ENCODE results near the gene TRAF7. TPM values are rescaled to one million over a fixed set of nuclear protein-coding genes. Genes with fewer than 3 reads are reported as not detected.

Gene TRAF7
- total RNA-seq, 2 experiments from 2014 or later: 19.9 to 24.0 TPM

DNA sequence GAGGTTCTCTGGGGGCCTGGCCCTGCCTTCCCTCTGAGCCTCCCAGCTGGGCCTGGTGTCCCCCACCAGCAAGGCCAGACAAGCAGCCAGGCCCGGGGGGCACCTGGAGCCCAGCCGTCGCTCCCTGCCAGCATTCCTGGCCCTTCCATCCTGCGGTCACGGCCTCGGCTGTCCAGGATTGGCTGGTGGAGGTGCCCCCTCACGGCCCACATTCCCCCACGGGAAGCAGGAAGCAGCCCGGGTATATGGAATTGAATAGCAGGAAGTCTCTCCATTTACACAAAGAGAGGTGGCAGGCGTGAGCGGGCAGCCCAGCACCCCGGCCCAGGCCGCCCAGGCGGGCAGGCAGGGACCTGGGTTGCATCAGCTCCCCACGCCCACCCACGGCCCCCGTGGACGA is 14.5 kb downstream of the TRAF7 start:
- Histone ChIP-seq H3K4me3 (ENCODE audit: low read length) (no peak overlapping the region), H3K27ac (ENCODE audit: low read depth in 1 of 2, low read length in 2 of 2) (no peak overlapping the region), H3K4me1 (ENCODE audit: insufficient read depth, low read length) (no peaks in the 10 kb centered on the region), H3K9me3 (ENCODE audit: control insufficient read depth in 1 of 2, insufficient read depth in 1 of 2, low read length in 2 of 2) (no peaks in the 10 kb centered on the region), H3K27me3 (ENCODE audit: control insufficient read depth in 1 of 2, insufficient read depth in 2 of 2, low read length in 2 of 2) (no peaks in the 10 kb centered on the region), H3K36me3 (ENCODE audit: insufficient read depth, low read length) (peaks cover 61% of the 10 kb centered on the region)
- CTCF ChIA-PET: no interaction called here
- ATAC-seq (ENCODE audit: poor library complexity) (no peak), DNase-seq (no peak)
- POLR2A ChIA-PET: no interaction called here
- Mint-ChIP-seq H3K27me3 (no peaks in the 10 kb centered on the region), H3K4me3 (no peak overlapping the region), H3K4me1 (ENCODE audit: low read depth) (no peaks in the 10 kb centered on the region), H3K36me3 (ENCODE audit: low read depth) (peaks cover 13% of the 10 kb centered on the region), H3K27ac (no peak overlapping the region), H3K9me3 (no peaks in the 10 kb centered on the region)
- TF ChIP-seq, protein P1, sequence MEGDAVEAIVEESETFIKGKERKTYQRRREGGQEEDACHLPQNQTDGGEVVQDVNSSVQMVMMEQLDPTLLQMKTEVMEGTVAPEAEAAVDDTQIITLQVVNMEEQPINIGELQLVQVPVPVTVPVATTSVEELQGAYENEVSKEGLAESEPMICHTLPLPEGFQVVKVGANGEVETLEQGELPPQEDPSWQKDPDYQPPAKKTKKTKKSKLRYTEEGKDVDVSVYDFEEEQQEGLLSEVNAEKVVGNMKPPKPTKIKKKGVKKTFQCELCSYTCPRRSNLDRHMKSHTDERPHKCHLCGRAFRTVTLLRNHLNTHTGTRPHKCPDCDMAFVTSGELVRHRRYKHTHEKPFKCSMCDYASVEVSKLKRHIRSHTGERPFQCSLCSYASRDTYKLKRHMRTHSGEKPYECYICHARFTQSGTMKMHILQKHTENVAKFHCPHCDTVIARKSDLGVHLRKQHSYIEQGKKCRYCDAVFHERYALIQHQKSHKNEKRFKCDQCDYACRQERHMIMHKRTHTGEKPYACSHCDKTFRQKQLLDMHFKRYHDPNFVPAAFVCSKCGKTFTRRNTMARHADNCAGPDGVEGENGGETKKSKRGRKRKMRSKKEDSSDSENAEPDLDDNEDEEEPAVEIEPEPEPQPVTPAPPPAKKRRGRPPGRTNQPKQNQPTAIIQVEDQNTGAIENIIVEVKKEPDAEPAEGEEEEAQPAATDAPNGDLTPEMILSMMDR (IDR thresholded peaks at IDR 0.05): no peak
- intact Hi-C loops (cut with DNase I, micrococcal nuclease): no loop called here

- Histone ChIP-seq H3K36me3 (ENCODE audit: insufficient read depth, low read length) (peaks cover 65% of the 10 kb centered on the region), H3K9me3 (ENCODE audit: control insufficient read depth in 1 of 2, insufficient read depth in 1 of 2, low read length in 2 of 2) (no peaks in the 10 kb centered on the region), H3K27ac (ENCODE audit: low read depth in 1 of 2, low read length in 2 of 2) (no peak overlapping the region), H3K27me3 (ENCODE audit: control insufficient read depth in 1 of 2, insufficient read depth in 2 of 2, low read length in 2 of 2) (no peaks in the 10 kb centered on the region), H3K4me1 (ENCODE audit: insufficient read depth, low read length) (no peaks in the 10 kb centered on the region), H3K4me3 (ENCODE audit: low read length) (no peak overlapping the region)
- Mint-ChIP-seq H3K4me3 (no peak overlapping the region), H3K27me3 (no peaks in the 10 kb centered on the region), H3K9me3 (no peaks in the 10 kb centered on the region), H3K27ac (no peak overlapping the region), H3K36me3 (ENCODE audit: low read depth) (peaks cover 13% of the 10 kb centered on the region), H3K4me1 (ENCODE audit: low read depth) (no peaks in the 10 kb centered on the region)
- POLR2A ChIA-PET: no interaction called here
- TF ChIP-seq, protein P1 (IDR thresholded peaks at IDR 0.05): no peak
- CTCF ChIA-PET: no interaction called here
- ATAC-seq (ENCODE audit: poor library complexity) (no peak), DNase-seq (no peak)
- intact Hi-C loops (cut with DNase I, micrococcal nuclease): no loop called here
Measured at GRCh38 chr16:2170587-2171435, 15.2 kb downstream of the TRAF7 start.

DNA sequence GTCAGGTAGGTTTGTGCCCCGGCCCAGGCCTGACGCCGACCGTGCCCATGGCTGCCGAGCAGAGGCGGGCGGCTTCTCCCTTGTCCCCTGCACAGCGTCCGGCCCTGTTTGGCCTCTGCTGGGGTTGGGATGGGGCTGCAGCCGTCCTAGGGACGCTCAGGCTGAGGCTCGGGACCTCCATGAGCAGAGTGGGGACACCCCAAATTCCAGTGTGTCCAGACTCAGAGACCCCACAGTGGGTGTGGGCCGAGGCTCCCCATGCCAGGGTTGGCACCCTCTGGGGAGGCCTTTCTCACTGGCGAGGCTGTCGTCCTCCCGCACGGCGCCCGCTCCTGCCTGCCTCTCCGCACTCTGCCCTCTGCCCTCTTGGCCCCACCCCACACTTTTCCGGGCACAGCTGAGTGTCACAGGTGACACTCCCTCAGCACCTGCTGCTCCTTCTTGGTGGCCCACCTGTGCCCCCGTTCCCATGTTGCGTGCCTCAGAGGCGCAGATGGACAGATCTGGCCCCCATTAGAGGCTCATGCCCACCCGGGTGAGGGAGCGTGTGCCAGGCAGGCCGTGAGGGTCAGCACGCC is 16.1 kb downstream of the TRAF7 start:
- ATAC-seq (ENCODE audit: poor library complexity) (no peak), DNase-seq (no peak)
- intact Hi-C loops (cut with DNase I, micrococcal nuclease): no loop called here
- Mint-ChIP-seq H3K36me3 (ENCODE audit: low read depth) (peaks cover 9% of the 10 kb centered on the region), H3K27ac (no peak overlapping the region), H3K9me3 (no peaks in the 10 kb centered on the region), H3K4me3 (no peak overlapping the region), H3K4me1 (ENCODE audit: low read depth) (no peaks in the 10 kb centered on the region), H3K27me3 (no peaks in the 10 kb centered on the region)
- Histone ChIP-seq H3K27me3 (ENCODE audit: control insufficient read depth in 1 of 2, insufficient read depth in 2 of 2, low read length in 2 of 2) (no peaks in the 10 kb centered on the region), H3K9me3 (ENCODE audit: control insufficient read depth in 1 of 2, insufficient read depth in 1 of 2, low read length in 2 of 2) (no peaks in the 10 kb centered on the region), H3K4me3 (ENCODE audit: low read length) (no peak overlapping the region), H3K27ac (ENCODE audit: low read depth in 1 of 2, low read length in 2 of 2) (no peak overlapping the region), H3K4me1 (ENCODE audit: insufficient read depth, low read length) (no peaks in the 10 kb centered on the region), H3K36me3 (ENCODE audit: insufficient read depth, low read length) (peaks cover 64% of the 10 kb centered on the region)
- CTCF ChIA-PET: no interaction called here
- POLR2A ChIA-PET: no interaction called here
- TF ChIP-seq, protein P1 (IDR thresholded peaks at IDR 0.05): no peak

All from CD4-positive, alpha-beta T cell (primary cell).